ENCODE data around the gene PIK3R5. TPM values are rescaled to one million over a fixed set of nuclear protein-coding genes. Genes with fewer than 3 reads are reported as not detected.

Gene PIK3R5
- total RNA-seq, 1 donor from 2014 or later, result not detected

GRCh38 chr17:8955021-8955959 lies 10.2 kb downstream of the PIK3R5 start:
- no peak for DNase-seq (ENCODE audit: low read depth)

DNA sequence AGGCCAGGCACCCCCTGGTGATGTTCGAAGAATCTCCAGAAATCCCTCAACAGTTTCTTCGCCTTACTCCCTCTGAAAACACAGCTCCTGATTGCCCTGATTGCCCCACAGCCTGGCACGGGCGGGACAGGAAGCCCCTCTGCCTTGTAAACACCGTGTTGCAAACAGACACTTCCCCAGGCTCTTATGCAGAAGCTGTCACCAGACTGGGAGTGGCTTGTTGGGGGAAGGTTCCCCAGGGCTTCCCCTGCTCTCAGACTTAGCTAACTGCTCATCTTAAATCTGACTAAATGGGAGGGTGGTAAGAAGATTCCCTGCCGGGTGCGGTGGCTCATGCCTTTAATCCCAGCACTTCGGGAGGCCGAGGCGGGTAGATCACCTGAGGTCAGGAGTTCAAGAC lies 11.2 kb downstream of the PIK3R5 start:
- no peak for DNase-seq (ENCODE audit: low read depth)

DNA sequence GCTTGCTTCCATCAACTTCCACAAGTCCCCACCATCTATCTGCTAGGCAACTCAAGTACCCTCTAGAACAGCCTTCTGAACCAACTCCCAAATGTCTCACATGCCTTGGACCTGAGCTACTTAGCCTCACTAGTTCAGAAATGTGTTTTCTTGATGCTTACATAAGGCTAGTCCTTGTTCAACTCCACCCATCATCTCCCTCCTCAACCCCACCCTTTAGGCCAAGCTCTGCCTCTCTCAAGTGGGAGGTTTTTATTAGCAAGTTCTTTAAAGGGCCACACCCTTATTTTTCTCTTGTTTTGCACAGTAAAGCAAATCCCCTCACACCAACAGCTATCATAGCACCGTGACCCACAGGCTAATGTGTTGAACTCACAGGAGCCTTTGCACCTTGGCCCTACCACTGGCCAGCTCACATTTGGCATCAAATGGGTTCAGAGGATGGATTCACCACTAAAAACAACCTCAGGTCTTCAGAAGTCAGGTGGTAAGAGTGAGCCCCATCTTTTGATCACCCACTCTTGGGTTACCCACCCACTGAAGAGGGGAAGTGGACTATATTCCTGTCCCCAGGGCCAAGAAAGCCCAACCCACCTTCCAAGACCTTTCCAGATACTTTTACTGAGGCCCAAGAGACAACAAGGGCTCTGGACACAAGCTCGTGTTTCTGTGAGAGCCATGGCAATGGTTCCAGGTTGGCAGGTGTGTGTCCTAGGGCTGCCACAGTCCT lies 12.2 kb downstream of the PIK3R5 start:
- no peak for DNase-seq (ENCODE audit: low read depth)

- no peak for DNase-seq (ENCODE audit: low read depth)
These were observed 13.3 kb downstream of the PIK3R5 start for GRCh38 chr17:8952191-8952590.

DNA sequence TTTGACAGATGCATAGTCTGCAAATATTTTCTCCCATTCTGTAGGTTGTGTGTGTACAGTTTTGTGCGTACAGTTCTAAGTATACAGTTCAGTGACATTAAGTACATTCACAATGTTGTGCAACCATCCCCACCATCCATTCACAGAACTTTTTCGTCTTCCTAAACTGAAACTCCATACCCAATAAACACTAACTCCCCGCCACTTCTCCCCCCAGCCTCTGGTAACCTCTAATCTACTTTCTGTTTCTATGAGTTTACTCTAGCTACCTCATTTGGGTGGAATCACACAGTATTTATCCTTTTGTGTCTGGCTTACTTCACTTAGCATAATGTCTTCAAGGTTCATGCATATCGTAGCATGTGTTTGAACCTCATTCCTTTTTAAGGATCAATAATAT lies 14.3 kb downstream of the PIK3R5 start:
- DNase-seq (ENCODE audit: low read depth), result no peak

- DNase-seq (ENCODE audit: low read depth), result no peak
These were observed 16.3 kb downstream of the PIK3R5 start for GRCh38 chr17:8949061-8949661.

DNA sequence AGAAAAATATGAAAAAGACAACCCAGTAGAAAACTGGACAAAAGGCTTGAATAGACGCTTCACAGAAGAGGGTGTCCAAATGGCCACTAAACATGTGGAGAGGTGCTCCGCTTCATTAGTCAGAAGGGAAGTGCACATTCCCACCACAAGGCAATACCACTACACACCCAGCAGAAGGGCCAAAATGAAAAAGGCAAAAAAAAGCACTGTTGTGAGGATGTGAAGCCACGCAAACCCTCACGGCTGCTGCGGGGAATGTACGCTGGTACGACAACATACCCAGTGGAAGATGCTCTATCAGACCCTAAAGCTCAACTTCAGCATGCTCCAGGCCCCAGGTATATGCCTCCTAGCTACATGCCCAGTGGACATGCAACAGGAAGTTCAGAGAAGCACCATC lies 17.0 kb downstream of the PIK3R5 start:
- DNase-seq (ENCODE audit: low read depth), result no peak

DNA sequence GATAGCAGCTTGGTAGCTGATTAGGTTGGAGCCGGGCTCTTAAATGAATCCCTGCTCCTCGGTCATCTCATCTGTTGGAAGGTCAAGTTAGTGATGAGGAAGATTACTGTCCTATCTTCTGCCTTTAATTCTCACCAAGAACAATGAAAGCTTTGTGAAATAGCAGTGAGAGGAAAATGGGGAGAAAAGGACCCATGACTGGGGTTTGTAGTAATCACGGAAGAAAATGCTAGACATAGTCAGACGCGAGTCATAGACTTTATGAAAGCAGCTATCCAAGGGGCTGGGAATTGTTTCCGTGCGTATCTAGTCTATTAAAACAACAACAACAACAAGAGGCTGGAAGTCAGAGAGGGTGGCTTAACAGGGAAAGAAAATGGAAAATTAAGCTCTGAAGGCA lies 18.3 kb downstream of the PIK3R5 start:
- DNase-seq (ENCODE audit: low read depth), result no peak

GRCh38 chr17:8946476-8946875 lies 19.0 kb downstream of the PIK3R5 start:
- no peak for DNase-seq (ENCODE audit: low read depth)

DNA sequence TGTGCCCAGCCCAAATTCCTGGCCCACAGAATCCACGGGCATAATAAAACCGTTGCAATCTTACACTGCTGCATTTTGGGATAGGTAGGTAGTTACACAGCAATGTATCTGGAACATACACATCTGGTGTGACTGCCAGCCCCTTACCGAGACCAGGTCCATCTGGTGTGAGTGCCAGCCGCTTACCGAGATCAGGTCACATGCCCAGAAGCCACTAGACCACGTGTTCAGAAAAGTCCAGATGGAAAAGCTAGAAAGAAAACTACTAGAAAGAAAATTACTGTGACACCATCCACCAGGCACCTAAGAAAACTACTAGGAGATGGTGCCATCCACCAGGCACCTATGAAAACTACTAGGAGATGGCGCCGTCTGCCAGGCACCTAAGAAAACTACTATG lies 19.4 kb downstream of the PIK3R5 start:
- no peak for DNase-seq (ENCODE audit: low read depth)

DNA sequence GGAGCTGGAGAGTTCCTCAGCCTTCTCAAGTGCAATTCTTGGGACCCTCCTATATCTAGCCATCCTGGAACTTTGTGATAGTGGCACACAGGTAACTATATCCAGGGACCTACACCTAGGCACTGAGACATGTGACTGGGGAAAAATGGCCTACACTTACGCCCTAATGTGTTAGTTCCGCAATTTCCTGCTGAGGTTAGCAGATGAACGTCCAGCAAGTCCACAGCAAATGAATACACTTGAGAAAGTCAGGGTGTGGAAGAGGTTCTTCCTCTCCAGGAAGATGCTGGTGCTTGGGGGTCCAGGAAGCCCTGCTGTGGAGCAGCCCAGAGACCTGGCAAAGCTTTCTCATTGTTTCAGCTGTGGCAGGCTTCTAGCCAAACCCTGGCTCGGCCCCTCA lies 20.8 kb downstream of the PIK3R5 start:
- DNase-seq (ENCODE audit: low read depth), result no peak

- DNase-seq (ENCODE audit: low read depth), result no peak
These were observed 21.4 kb downstream of the PIK3R5 start for GRCh38 chr17:8944083-8944482.

DNA sequence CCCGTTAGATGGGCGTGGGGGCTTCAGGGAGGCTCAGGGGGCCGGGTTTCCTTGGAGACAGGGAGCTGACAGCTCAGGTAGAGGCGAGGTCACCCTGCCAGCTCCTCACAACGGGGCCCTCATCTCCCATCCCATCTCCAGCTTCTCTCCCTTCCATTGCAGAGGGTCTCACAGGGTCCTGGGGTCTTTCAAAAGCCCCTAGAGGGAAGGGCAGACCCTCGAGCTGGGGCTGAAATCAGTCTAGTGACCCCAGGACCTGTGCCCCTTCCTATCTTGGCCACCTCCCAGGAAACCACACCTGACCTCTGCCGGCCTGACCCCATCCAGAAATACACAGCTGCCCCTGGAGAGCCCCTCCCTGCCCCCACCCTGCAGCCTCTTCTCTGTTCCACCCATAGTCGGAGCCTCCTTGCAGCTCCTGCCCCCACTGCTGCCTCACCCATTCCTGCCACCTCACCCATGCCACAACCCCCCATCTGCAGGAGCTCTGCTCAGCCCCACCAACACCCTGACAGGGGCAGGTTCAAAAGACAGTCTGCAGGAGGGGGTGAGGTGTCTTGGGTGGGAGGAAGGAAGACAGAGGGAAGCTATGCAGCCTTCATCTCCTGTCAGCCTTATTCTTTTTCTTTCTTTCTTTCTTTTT lies 23.4 kb downstream of the PIK3R5 start:
- DNase-seq (ENCODE audit: low read depth), result no peak

DNA sequence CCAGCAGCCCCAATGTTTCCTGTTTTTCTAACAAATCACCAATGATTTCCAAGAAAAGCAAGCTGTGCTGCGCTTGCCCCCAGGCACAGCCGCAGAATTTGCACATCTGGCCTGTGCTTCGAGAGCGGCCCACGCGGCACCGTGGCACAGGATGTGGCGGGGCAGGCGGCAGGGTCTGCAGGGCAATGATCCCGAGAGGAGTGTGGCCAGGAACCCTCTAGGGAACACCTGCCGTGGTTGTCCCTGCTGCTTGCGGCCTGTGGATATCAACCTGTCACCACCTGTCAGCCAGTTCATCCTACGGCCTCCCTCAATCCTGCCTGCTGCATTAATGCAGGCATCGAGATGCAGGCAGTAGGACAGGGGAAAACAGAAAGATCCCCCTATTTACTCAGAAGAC lies 24.0 kb downstream of the PIK3R5 start:
- DNase-seq (ENCODE audit: low read depth), result no peak

- no peak for DNase-seq (ENCODE audit: low read depth)
These were observed 24.5 kb downstream of the PIK3R5 start for GRCh38 chr17:8940866-8941471.

- DNase-seq (ENCODE audit: low read depth), result no peak
These were observed 25.8 kb downstream of the PIK3R5 start for GRCh38 chr17:8939496-8940334.

DNA sequence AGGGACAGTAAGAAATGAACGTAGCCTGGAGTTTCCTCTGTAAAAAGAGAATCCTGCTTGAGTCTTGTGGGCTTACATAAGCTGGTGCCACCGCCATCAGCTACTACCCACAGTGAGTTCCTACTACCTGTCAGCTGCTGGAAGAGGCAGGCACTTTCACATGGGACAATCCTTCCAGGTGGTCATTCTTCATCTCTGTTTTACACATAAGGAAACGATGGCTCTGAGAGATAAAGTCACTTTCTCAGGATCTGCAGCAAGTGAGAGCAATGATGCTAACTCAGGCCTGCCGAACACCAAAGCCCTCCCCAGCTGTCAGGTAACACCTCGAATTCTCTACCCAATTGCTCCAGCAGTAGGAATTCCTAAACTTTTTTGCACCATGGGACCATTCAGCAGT lies 26.6 kb downstream of the PIK3R5 start:
- no peak for DNase-seq (ENCODE audit: low read depth)

DNA sequence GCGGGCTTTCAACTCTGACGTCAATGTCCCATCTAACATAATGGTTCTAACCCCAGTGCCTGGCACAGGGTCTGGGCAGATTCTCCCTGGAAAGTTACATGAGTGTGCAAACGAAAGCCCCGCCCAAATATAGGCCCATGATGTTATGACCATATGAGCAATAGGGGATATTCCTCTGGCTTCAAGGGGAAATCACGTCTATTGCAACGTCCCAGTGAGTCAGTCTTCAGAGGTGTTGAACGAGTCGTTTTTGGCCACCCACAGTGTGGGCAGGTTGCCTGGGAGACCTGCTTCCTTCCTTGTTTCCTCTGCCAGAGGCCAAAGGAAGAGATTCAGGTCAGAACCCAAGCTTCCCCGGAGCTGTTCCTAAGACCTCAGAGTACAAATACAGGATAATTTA lies 30.3 kb downstream of the PIK3R5 start:
- no peak for DNase-seq (ENCODE audit: low read depth)

DNA sequence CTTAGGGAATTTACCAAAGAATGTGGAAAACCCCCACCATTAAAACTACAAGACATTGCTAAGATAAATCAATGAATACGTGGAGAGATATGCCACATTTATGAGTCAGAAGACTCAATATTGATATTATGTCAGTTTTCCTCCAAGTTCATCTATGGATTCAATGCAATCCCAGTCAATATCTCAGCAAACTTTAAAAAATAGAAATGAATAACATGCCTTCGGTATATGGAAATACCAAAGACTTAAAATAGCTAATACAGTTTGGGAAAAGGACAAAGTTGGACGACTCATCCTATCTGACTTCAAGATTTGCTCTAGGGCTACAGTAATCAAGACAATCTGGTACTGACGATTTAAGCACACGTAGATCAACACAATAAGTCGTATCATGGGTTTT lies 31.2 kb downstream of the PIK3R5 start:
- no peak for DNase-seq (ENCODE audit: low read depth)

DNA sequence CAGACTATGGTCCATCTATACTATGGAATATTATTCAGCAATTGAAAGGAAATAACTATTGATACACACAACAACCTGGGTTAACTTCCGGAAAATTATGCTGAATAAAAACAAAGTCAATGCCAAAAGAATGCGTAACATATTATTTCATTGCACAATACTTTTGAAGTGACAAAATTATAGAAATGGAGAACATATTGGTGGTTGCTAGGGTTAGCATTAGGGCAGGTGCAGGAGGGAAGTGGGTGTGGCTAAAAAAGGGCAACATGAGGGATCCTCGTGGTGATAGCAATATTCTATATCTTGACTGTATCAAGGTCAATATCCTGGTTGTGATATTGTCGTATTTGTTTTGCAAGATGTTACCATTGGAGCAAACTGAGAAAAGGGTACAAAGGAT lies 34.9 kb downstream of the PIK3R5 start:
- DNase-seq (ENCODE audit: low read depth), result no peak
